EL (cell line): ENCODE measurements around the gene MRPS31.

Experiments
- DNase-seq: peaks from one replicate; pipeline ENCODE4 v3.0.0-alpha.2; 2016

Gene MRPS31

GRCh38 chr13:40770934-40771618 is at the start of gene MRPS31:
Gene MRPS31 (minus strand): TSS chr13:40771190. CDS start chr13:40771136, 54 bp downstream.
- DNase-seq, result peak; percentile 95

- no peak for DNase-seq
Observed at GRCh38 chr13:40819797-40820315, 48.9 kb upstream of the MRPS31 start.

GRCh38 chr13:40818926-40819325 is 47.9 kb upstream of the MRPS31 start:
- DNase-seq, result no peak

GRCh38 chr13:40814803-40815202 is 43.8 kb upstream of the MRPS31 start:
- no peak for DNase-seq

GRCh38 chr13:40813667-40814454 is 42.9 kb upstream of the MRPS31 start:
- peak; percentile 38 for DNase-seq

GRCh38 chr13:40812724-40813445 is 41.9 kb upstream of the MRPS31 start:
- DNase-seq, result peak; percentile 58

- no peak for DNase-seq
Observed at GRCh38 chr13:40812102-40812501, 41.1 kb upstream of the MRPS31 start.

- DNase-seq, result no peak
Observed at GRCh38 chr13:40809471-40809870, 38.5 kb upstream of the MRPS31 start.

- no peak for DNase-seq
Observed at GRCh38 chr13:40806241-40806640, 35.3 kb upstream of the MRPS31 start.

- no peak for DNase-seq
Observed at GRCh38 chr13:40803316-40803715, 32.3 kb upstream of the MRPS31 start.

- DNase-seq, result no peak
Observed at GRCh38 chr13:40801255-40802217, 30.5 kb upstream of the MRPS31 start.

GRCh38 chr13:40800559-40800958 is 29.6 kb upstream of the MRPS31 start:
- no peak for DNase-seq

- DNase-seq, result no peak
Observed at GRCh38 chr13:40799508-40799907, 28.5 kb upstream of the MRPS31 start.

- DNase-seq, result no peak
Observed at GRCh38 chr13:40798380-40798779, 27.4 kb upstream of the MRPS31 start.

GRCh38 chr13:40796649-40797048 is 25.7 kb upstream of the MRPS31 start:
- DNase-seq, result no peak

GRCh38 chr13:40794414-40795368 is 23.7 kb upstream of the MRPS31 start:
- no peak for DNase-seq

- DNase-seq, result no peak
Observed at GRCh38 chr13:40793339-40793738, 22.3 kb upstream of the MRPS31 start.

GRCh38 chr13:40792284-40793051 is 21.5 kb upstream of the MRPS31 start:
- no peak for DNase-seq

- peak; percentile 7 for DNase-seq
Observed at GRCh38 chr13:40790154-40790616, 19.2 kb upstream of the MRPS31 start.
